AG09309 (cell line): ENCODE measurements around the gene XXYLT1.

ENCODE experiments used
- DNase-seq: peaks from one replicate; pipeline ENCODE4 v3.0.0-alpha.2; 2010; ENCODE audit warnings: low read depth
- H3K4me3 ChIP-seq: 2 replicates; pipeline ENCODE4 v1.5.1; 2011; ENCODE audit warnings: mild to moderate bottlenecking, low read depth, low read length, moderate library complexity; ENCODE audit not compliant: control insufficient read depth
- CTCF ChIP-seq: IDR thresholded peaks from 2 replicates; pipeline ENCODE4 v1.5.1; 2011; ENCODE audit warnings: mild to moderate bottlenecking, low read depth, low read length, inconsistent platforms; ENCODE audit not compliant: insufficient read depth, control insufficient read depth; ENCODE audit errors: missing control alignments

XXYLT1 gene

GRCh38 chr3:195076981-195077610 lies 193.9 kb downstream of the XXYLT1 start:
- no peak for TF ChIP-seq CTCF
- H3K4me3 ChIP-seq = no peak overlapping the region
- DNase-seq = no peak

- no peak for TF ChIP-seq CTCF
- no peak overlapping the region for H3K4me3 ChIP-seq
- no peak for DNase-seq
These were observed 194.8 kb downstream of the XXYLT1 start for GRCh38 chr3:195075941-195076875.

GRCh38 chr3:195075199-195075940 lies 195.6 kb downstream of the XXYLT1 start:
- no peak for DNase-seq
- no peak for TF ChIP-seq CTCF
- H3K4me3 ChIP-seq = no peak overlapping the region

GRCh38 chr3:195073866-195074860 lies 196.8 kb downstream of the XXYLT1 start:
- no peak for DNase-seq
- no peak for TF ChIP-seq CTCF
- no peak overlapping the region for H3K4me3 ChIP-seq

GRCh38 chr3:195072916-195073564 lies 197.9 kb downstream of the XXYLT1 start:
- no peak for DNase-seq
- no peak overlapping the region for H3K4me3 ChIP-seq
- TF ChIP-seq CTCF = no peak
